Large intestine (tissue), 3 donors: ENCODE results near the gene KLRK1. TPM values are rescaled to one million over a fixed set of nuclear protein-coding genes. Genes with fewer than 3 reads are reported as not detected.
"Not testable (repeated sequence)": the region's sequence is repeated elsewhere in the genome, so short reads cannot be mapped to it uniquely, and the experiment has no call there.

Source experiments
- DNase-seq, 2 donors: peaks; one replicate each; pipeline versions ENCODE4 v3.0.0 to v3.0.0-alpha.2; 2013
- H3K27ac ChIP-seq: one replicate; pipeline ENCODE4 v1.5.1; 2013; ENCODE audit warnings: low read length
- H3K27me3 ChIP-seq: 2 replicates; pipeline ENCODE4 v1.6.1; 2013; ENCODE audit warnings: low read length; ENCODE audit not compliant: control insufficient read depth, insufficient read depth
- H3K36me3 ChIP-seq: 2 replicates; pipeline ENCODE4 v1.6.1; 2013; ENCODE audit warnings: low read length; ENCODE audit not compliant: control insufficient read depth, insufficient read depth
- H3K4me1 ChIP-seq: one replicate; pipeline ENCODE4 v1.6.1; 2013; ENCODE audit warnings: low read length; ENCODE audit not compliant: control insufficient read depth, insufficient read depth
- H3K4me3 ChIP-seq: one replicate; pipeline ENCODE4 v1.5.1; 2013; ENCODE audit warnings: low read length
- H3K9me3 ChIP-seq: one replicate; pipeline ENCODE4 v1.6.1; 2013; ENCODE audit warnings: mild to moderate bottlenecking, low read depth, low read length, moderate library complexity; ENCODE audit not compliant: control insufficient read depth
- WGBS: methylation state at CpG from one replicate; pipeline ENCODE4 v1.1.5; 2013; ENCODE audit warnings: low lambda C conversion rate; ENCODE audit not compliant: insufficient coverage; 5-methylcytosine and 5-hydroxymethylcytosine counted together
- polyA plus RNA-seq: library from polyadenylated mRNA; unstranded; fragments of 120-200 nt; gene quantifications from one replicate; pipeline ENCODE4 v1.2.1, GENCODE V29; 2013

The KLRK1 gene
- polyA plus RNA-seq, 1 donor = 4.2 TPM

DNA sequence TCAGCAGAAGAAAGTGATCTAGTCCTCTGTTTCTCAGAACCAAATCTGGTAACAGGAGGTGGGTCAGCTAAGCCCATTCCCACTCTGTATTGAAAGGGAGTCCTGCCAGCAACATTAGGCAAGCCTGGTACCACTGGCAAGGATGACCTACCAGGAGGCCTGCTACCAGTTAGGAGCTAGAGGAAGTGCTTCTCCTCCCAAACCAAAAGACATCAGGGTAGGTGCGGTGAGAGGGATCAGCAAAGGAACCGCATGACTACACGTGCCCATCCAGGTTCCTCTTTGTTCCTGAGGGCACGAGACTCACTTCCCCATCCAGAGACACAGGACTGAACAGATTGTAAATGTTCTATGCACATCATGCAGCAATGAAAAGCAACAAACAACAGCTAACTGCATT lies 16.9 kb upstream of the KLRK1 start:
- Histone ChIP-seq H3K27me3 (no peaks in the 10 kb centered on the region), H3K36me3 (no peaks in the 10 kb centered on the region), H3K27ac (no peak overlapping the region), H3K9me3 (no peaks in the 10 kb centered on the region), H3K4me3 (no peak overlapping the region), H3K4me1 (no peaks in the 10 kb centered on the region)
- WGBS = no CpG with 5 or more reads among the region's 4 CpGs
- no peak for DNase-seq

- 86% methylated on average over 1 of the region's 5 CpGs for WGBS
- Histone ChIP-seq H3K4me3 (no peak overlapping the region), H3K27me3 (no peaks in the 10 kb centered on the region), H3K9me3 (no peaks in the 10 kb centered on the region), H3K27ac (no peak overlapping the region), H3K4me1 (no peaks in the 10 kb centered on the region), H3K36me3 (no peaks in the 10 kb centered on the region)
- DNase-seq = no peak
These were observed 15.5 kb upstream of the KLRK1 start for GRCh38 chr12:10405294-10405693.

- no peaks in the 10 kb centered on the region for H3K4me1 ChIP-seq
These were observed 15.0 kb upstream of the KLRK1 start for GRCh38 chr12:10404798-10405197.

GRCh38 chr12:10400829-10401228 lies 11.0 kb upstream of the KLRK1 start:
- H3K27ac ChIP-seq = no peak overlapping the region
- H3K4me3 ChIP-seq = no peak overlapping the region
- no peaks in the 10 kb centered on the region for H3K27me3 ChIP-seq
- DNase-seq = no peak
- no peaks in the 10 kb centered on the region for H3K36me3 ChIP-seq
- H3K9me3 ChIP-seq = no peaks in the 10 kb centered on the region
- H3K4me1 ChIP-seq = no peaks in the 10 kb centered on the region

More at GRCh38 chr12:10404798-10405197, 15.0 kb upstream of the KLRK1 start:
- Histone ChIP-seq H3K9me3 (no peaks in the 10 kb centered on the region), H3K27me3 (no peaks in the 10 kb centered on the region), H3K27ac (no peak overlapping the region), H3K36me3 (no peaks in the 10 kb centered on the region), H3K4me3 (no peak overlapping the region)
- no peak for DNase-seq

- Histone ChIP-seq H3K36me3 (no peaks in the 10 kb centered on the region), H3K9me3 (no peaks in the 10 kb centered on the region), H3K27ac (no peak overlapping the region), H3K27me3 (no peaks in the 10 kb centered on the region), H3K4me3 (no peak overlapping the region), H3K4me1 (peaks cover 2% of the 10 kb centered on the region)
- WGBS = no CpG with 5 or more reads among the region's 2 CpGs
- no peak for DNase-seq
These were observed 8.3 kb upstream of the KLRK1 start for GRCh38 chr12:10398168-10398567.

- 0% methylated on average over 1 of the region's 2 CpGs for WGBS
- Histone ChIP-seq H3K4me1 (peaks cover 2% of the 10 kb centered on the region), H3K4me3 (no peak overlapping the region), H3K27ac (no peak overlapping the region), H3K9me3 (no peaks in the 10 kb centered on the region), H3K27me3 (no peaks in the 10 kb centered on the region), H3K36me3 (no peaks in the 10 kb centered on the region)
- DNase-seq = peak in 1 of 2 donors; percentile 17
These were observed 7.5 kb upstream of the KLRK1 start for GRCh38 chr12:10397296-10397695.

DNA sequence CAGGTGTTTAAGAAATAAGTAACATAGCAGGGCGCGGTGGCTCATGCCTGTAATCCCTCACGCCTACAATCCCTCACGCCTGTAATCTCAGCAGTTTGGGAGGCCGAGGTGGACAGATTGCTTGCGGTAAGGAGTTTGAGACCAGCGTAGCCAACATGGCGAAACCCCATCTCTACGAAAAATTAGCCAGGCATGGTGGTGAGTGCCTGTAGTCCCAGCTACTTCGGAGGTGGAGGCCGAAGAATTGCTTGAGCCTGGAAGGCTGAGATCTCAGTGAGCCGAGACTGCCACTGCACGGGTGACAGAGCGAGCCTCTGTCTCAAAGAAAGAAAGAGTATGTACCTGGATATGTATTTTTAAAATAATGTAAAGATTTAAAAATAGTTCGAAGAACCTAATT lies 6.3 kb upstream of the KLRK1 start:
- H3K4me3 ChIP-seq, H3K27me3 ChIP-seq, H3K4me1 ChIP-seq, DNase-seq, H3K9me3 ChIP-seq, H3K27ac ChIP-seq, H3K36me3 ChIP-seq: not testable (repeated sequence)
- WGBS = 86% methylated on average over 1 of the region's 15 CpGs

- peak overlapping the region; percentile 32 for H3K27ac ChIP-seq
- peaks cover 2% of the 10 kb centered on the region for H3K4me1 ChIP-seq
- H3K4me3 ChIP-seq = no peak overlapping the region
- H3K27me3 ChIP-seq = no peaks in the 10 kb centered on the region
- WGBS = 0% methylated on average over 3 of the region's 6 CpGs
- peak; percentile 35 to 73 for DNase-seq
- no peaks in the 10 kb centered on the region for H3K36me3 ChIP-seq
- no peaks in the 10 kb centered on the region for H3K9me3 ChIP-seq
These were observed 5.7 kb upstream of the KLRK1 start for GRCh38 chr12:10395390-10395998.

- WGBS = 100% methylated on average over 1 of the region's 11 CpGs
- H3K4me3 ChIP-seq, H3K9me3 ChIP-seq, H3K4me1 ChIP-seq, H3K36me3 ChIP-seq, H3K27me3 ChIP-seq, H3K27ac ChIP-seq, DNase-seq: not testable (repeated sequence)
These were observed 4.8 kb upstream of the KLRK1 start for GRCh38 chr12:10394531-10395152.

DNA sequence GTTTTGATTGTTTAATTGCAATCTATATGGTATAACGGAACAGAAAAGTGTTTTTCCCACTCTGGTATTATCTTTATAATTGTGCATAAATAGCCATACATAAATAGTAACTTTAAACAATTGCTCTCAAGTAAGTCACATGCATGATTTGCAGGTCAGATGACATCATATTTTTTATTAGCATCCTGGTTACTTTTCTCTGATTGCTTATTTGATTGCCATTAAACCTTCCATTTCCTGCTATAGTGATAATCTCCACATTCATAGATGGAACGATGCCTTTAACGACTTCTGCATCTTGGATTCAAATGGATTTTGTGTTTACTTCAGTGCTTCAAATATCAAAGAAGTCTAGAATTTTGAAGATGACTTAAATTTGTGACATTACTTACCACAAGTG lies 3.5 kb upstream of the KLRK1 start:
- WGBS = no CpG with 5 or more reads among the region's 3 CpGs
- H3K36me3 ChIP-seq = no peaks in the 10 kb centered on the region
- H3K4me1 ChIP-seq = peaks cover 2% of the 10 kb centered on the region
- H3K27ac ChIP-seq = no peak overlapping the region
- no peak for DNase-seq
- H3K27me3 ChIP-seq = no peaks in the 10 kb centered on the region
- no peaks in the 10 kb centered on the region for H3K9me3 ChIP-seq
- H3K4me3 ChIP-seq = no peak overlapping the region

DNA sequence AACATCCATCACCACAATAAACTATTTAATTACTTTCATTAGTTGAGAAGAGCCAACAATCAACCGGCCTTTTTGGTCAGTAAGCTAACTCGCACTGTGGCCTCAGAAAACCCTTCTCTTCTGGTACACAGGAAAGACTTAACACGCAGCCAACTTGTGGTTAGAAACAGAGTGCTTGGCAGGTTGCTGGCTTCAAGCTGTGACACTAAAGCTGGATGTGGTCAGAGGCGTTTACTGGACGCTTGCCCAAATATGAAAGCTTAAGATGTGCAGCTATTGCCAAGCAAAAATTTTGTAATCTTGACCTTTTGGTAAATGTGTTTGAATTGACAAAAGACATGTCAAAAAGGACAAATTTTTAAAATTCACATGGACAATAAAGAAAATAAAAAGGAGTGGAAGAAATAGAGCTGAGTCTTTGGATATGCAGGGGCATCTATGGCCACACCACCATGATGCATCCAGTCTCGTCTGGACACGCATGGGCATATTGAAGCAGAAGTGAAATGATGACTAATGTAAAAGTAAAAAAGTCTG lies 2.6 kb upstream of the KLRK1 start:
- no peaks in the 10 kb centered on the region for H3K9me3 ChIP-seq
- no CpG with 5 or more reads among the region's 7 CpGs for whole genome bisulfite sequencing
- peak in 1 of 2 donors; percentile 11 for DNase-seq
- peaks cover 2% of the 10 kb centered on the region for H3K4me1 ChIP-seq
- no peak overlapping the region for H3K4me3 ChIP-seq
- H3K36me3 ChIP-seq = no peaks in the 10 kb centered on the region
- no peak overlapping the region for H3K27ac ChIP-seq
- no peaks in the 10 kb centered on the region for H3K27me3 ChIP-seq
